ENCODE measurements around the gene MAPK8IP3. TPM values are rescaled to one million over a fixed set of nuclear protein-coding genes. Genes with fewer than 3 reads are reported as not detected.

MAPK8IP3 gene
- polyA plus RNA-seq, 1 experiment: 22.5 TPM

GRCh38 chr16:1800701-1801100 lies 94.7 kb downstream of the MAPK8IP3 start:
- Histone ChIP-seq H3K36me3 (ENCODE audit: control insufficient read depth, insufficient read depth, low read length) (no peaks in the 10 kb centered on the region; the same call in 1 of the 2 replicates), H3K27me3 (ENCODE audit: control insufficient read depth, insufficient read depth, low read length) (no peaks in the 10 kb centered on the region), H3K4me3 (ENCODE audit: low read depth, low read length) (no peak overlapping the region)
- CTCF ChIA-PET: no interaction called here
- DNase-seq (ENCODE audit: low read depth): no peak
- no peak for TF ChIP-seq CTCF (IDR thresholded peaks at IDR 0.05; ENCODE audit: insufficient read depth, low read depth, low read length)
- POLR2A ChIA-PET: no interaction called here

- H3K27me3 ChIP-seq (ENCODE audit: control insufficient read depth, insufficient read depth, low read length): no peaks in the 10 kb centered on the region
- no peak for TF ChIP-seq CTCF (IDR thresholded peaks at IDR 0.05; ENCODE audit: insufficient read depth, low read depth, low read length)
- DNase-seq (ENCODE audit: low read depth): no peak
- CTCF ChIA-PET: interaction anchor here (0.9 kb wide), 1 partner anchor 25 kb away, joined by 4 read pairs; the partner anchor contains the start of genes NUBP2 and SPSB3
- peaks cover 9% of the 10 kb centered on the region for H3K36me3 ChIP-seq (ENCODE audit: control insufficient read depth, insufficient read depth, low read length)
- POLR2A ChIA-PET: no interaction called here
- H3K4me3 ChIP-seq (ENCODE audit: low read depth, low read length): no peak overlapping the region
Observed at GRCh38 chr16:1807626-1808025, 101.6 kb downstream of the MAPK8IP3 start.

GRCh38 chr16:1808691-1809090 lies 102.7 kb downstream of the MAPK8IP3 start:
- TF ChIP-seq CTCF (IDR thresholded peaks at IDR 0.05; ENCODE audit: insufficient read depth, low read depth, low read length): no peak
- CTCF ChIA-PET: no interaction called here
- Histone ChIP-seq H3K4me3 (ENCODE audit: low read depth, low read length) (no peak overlapping the region), H3K27me3 (ENCODE audit: control insufficient read depth, insufficient read depth, low read length) (no peaks in the 10 kb centered on the region), H3K36me3 (ENCODE audit: control insufficient read depth, insufficient read depth, low read length) (peaks cover 10% of the 10 kb centered on the region)
- no peak for DNase-seq (ENCODE audit: low read depth)
- POLR2A ChIA-PET: no interaction called here

- DNase-seq (ENCODE audit: low read depth): no peak
- peaks cover 11% of the 10 kb centered on the region for H3K36me3 ChIP-seq (ENCODE audit: control insufficient read depth, insufficient read depth, low read length)
- no peak for TF ChIP-seq CTCF (IDR thresholded peaks at IDR 0.05; ENCODE audit: insufficient read depth, low read depth, low read length)
- ChIA-PET POLR2A (no interaction called here), CTCF (no interaction called here)
- H3K4me3 ChIP-seq (ENCODE audit: low read depth, low read length): no peak overlapping the region
- H3K27me3 ChIP-seq (ENCODE audit: control insufficient read depth, insufficient read depth, low read length): no peaks in the 10 kb centered on the region
Observed at GRCh38 chr16:1809281-1809801, 103.3 kb downstream of the MAPK8IP3 start.

- no peak overlapping the region for H3K4me3 ChIP-seq (ENCODE audit: low read depth, low read length)
- CTCF ChIA-PET: no interaction called here
- no peaks in the 10 kb centered on the region for H3K27me3 ChIP-seq (ENCODE audit: control insufficient read depth, insufficient read depth, low read length)
- no peak for DNase-seq (ENCODE audit: low read depth)
- POLR2A ChIA-PET: no interaction called here
- peaks cover 11% of the 10 kb centered on the region for H3K36me3 ChIP-seq (ENCODE audit: control insufficient read depth, insufficient read depth, low read length)
- TF ChIP-seq CTCF (IDR thresholded peaks at IDR 0.05; ENCODE audit: insufficient read depth, low read depth, low read length): no peak
Observed at GRCh38 chr16:1810106-1810505, 104.1 kb downstream of the MAPK8IP3 start.
